ENCODE results near the gene CDC34.

DNA sequence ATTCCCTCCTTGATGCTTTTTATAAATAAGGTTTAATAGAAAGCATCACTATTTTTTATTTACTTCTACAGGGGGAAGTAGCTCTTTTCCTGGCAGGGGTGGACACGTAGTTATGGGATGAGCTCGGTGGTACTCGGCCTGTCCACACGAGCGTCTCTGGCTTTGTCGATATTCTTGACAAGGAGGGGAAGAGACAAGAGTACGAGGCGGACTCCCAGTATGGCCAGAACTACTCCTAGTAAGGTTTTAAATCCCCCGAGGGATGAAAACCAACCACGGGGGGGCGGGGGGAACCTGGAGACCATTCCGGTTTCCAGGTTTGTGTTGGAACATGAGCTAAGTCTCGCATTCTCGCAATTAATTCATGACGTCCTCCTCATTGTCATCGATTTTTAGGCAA is 35.3 kb downstream of the CDC34 start:
- TF ChIP-seq, protein P1, sequence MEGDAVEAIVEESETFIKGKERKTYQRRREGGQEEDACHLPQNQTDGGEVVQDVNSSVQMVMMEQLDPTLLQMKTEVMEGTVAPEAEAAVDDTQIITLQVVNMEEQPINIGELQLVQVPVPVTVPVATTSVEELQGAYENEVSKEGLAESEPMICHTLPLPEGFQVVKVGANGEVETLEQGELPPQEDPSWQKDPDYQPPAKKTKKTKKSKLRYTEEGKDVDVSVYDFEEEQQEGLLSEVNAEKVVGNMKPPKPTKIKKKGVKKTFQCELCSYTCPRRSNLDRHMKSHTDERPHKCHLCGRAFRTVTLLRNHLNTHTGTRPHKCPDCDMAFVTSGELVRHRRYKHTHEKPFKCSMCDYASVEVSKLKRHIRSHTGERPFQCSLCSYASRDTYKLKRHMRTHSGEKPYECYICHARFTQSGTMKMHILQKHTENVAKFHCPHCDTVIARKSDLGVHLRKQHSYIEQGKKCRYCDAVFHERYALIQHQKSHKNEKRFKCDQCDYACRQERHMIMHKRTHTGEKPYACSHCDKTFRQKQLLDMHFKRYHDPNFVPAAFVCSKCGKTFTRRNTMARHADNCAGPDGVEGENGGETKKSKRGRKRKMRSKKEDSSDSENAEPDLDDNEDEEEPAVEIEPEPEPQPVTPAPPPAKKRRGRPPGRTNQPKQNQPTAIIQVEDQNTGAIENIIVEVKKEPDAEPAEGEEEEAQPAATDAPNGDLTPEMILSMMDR (conservative IDR thresholded peaks at IDR 0.05): no peak
- TF ChIP-seq EZH2 (IDR thresholded peaks at IDR 0.05; ENCODE audit: low read depth): no peak
